Body of pancreas (tissue), 4 donors: ENCODE results near the gene ADPRS.

ENCODE experiments used
- CTCF ChIP-seq, 7 experiments: fragments of 450-650 bp in 4 of 7; fragments of 200-600 bp in 3 of 7; sonication (generic) in 3 of 7; IDR thresholded peaks; one replicate each; pipeline ENCODE4 v1.5.1; 2016 to 2019; ENCODE audit warnings: antibody characterized with exemption in 7 of 7
- POLR2A ChIP-seq, 3 donors: fragments of 450-650 bp; IDR thresholded peaks; one replicate each; pipeline ENCODE4 v1.6.1; 2016; ENCODE audit warnings: antibody characterized with exemption in 3 of 3, mild to moderate bottlenecking in 2 of 3

GRCh38 chr1:36108314-36108713, 19.6 kb downstream of the ADPRS start:
- no peak for TF ChIP-seq CTCF (IDR thresholded peaks at IDR 0.05)
- no peak for TF ChIP-seq POLR2A (IDR thresholded peaks at IDR 0.05)
